ENCODE data around the gene KRT5.

Gene KRT5

DNA sequence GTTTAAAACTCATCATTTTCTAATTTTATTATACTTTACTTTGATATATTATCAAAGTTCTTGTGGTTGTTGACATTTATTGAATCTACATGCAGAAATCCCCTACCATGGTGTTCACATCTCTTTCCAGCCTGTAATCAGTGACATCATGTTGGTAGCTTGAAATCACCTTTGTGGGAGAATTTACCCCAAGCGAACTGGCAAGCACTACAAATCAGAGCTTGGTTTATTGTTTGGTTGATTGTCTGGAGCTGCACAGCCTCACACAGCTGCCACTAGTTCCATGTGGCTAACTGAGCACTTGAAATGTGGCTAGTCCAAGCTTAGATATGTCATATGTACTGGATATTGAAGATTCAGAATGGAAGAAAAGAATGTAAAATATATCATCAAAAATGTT, 15.4 kb upstream of the KRT5 start:
- DNase-seq (ENCODE audit: low spot score), result no peak

DNA sequence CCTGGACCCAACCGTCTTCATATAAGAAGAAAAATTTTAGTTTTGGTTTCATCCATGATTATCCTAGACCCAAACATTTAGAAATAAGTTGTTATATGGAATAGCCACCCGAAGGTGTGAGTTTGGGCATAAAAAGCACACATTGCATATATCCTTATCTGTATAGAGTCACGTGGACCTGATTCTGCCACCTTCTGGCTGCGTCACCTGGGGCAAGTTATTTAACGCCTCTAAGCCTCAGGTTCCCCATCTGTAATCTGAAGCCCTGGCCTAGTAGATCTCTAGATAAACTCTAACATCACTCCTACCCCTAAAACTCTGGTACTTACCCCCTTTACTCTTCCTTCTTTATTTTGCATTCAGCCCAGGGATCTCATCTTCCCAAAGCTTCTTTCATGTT, 14.3 kb upstream of the KRT5 start:
- no peak for DNase-seq (ENCODE audit: low spot score)

- DNase-seq (ENCODE audit: low spot score), result no peak
These were observed 13.7 kb upstream of the KRT5 start for GRCh38 chr12:52533686-52534470.

DNA sequence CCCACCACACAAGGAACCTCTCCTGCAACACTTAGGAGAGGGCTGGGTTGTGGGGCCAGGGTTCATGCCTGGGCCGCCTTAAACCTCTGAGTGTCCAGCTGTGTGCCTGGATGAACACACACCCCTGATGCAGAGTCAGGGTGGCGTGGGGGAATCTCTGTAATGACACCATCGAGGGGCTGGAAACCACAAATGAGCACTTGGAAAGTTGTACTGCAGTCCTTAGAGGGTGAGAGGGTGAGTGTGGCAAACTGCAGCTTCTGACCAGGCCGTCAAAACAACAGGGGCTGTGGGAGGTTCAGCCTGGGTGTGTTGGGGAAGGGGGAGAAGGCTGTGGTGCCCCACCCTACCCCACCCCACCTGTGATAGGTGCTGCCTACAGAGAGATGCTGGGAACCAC, 12.4 kb upstream of the KRT5 start:
- DNase-seq (ENCODE audit: low spot score), result no peak

- no peak for DNase-seq (ENCODE audit: low spot score)
These were observed 11.5 kb upstream of the KRT5 start for GRCh38 chr12:52531566-52532300.

- DNase-seq (ENCODE audit: low spot score), result no peak
These were observed 10.7 kb upstream of the KRT5 start for GRCh38 chr12:52530905-52531304.

DNA sequence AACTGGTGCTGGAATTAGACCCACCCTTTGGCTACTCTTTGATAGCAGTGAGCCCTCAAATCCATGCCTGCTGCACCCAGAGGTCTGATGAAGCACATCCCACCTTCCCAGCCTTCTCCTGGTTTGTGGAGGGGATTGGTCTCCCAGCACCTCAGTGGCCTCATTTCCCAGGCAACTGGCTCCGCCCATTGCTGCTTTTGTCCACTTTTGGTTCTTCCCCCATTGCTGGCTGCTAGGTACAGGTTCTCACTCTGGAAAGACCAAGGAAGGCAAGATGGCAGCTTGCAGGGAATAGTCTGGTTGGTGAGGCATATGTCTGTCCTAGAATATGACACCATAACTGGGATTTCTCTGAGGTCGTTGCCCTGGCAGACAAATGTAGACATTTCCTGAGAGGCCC, 10.2 kb upstream of the KRT5 start:
- DNase-seq (ENCODE audit: low spot score), result no peak

DNA sequence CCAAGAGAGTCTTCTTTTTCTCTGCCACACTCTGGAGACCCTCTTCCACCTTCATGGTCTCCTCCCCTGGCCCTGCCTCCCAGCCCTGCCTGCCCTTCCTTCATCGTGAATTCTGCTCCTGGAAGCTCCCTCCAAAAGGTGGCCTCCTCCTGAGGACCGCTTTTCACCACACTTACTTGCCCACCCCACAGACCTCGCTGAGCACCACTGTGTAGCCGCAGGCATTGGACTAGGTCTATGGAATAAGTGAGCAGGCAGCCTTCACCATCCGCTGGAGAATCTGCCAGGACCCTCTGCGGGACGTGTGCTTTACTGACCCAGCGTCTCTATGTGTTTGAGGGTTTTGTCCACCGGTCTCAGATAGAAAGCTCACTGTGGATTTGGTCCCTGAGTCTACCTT, 9.7 kb upstream of the KRT5 start:
- DNase-seq (ENCODE audit: low spot score), result no peak

DNA sequence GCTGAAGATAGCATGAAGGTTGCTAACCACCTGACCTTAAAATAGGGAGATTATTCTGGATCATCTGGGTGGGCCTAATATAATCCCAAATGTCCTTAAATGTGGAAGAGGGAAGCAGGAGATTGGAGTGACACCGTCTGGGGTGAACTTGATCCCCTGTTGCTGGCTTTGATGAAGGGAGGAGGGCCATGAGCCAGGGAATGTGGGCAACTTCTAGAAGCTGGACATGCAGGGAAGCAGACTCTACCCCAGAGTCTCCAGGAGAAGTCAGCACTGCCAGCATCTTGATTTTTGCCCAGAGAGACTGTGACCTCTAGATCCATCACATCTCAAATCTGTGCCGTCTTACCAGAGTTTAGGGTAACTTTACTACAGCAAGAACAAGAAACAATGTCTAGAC, 9.2 kb upstream of the KRT5 start:
- no peak for DNase-seq (ENCODE audit: low spot score)

GRCh38 chr12:52528641-52529143, 8.5 kb upstream of the KRT5 start:
- no peak for DNase-seq (ENCODE audit: low spot score)

- DNase-seq (ENCODE audit: low spot score), result no peak
These were observed 7.1 kb upstream of the KRT5 start for GRCh38 chr12:52527121-52527800.

DNA sequence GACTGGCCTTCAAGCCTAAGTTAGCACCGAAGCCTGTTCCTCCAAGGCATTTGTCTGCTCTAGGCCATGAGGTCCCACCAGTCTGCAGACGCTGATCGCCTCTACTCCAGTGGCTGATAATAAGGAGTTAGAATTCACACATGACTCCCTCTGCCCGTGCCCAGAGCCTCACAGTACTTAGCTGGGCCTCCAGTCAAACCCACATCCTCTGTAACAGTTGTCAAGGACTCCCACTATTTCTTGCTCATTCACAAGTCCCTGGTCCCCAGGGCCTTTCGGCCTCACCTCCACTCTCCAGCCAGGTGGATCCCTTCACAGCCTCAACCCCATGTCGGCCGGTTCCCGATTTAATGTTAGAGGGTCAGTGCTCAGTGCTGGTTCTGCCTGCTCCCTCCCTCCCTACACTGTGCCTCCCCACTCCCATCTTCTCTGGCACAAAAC, 6.3 kb upstream of the KRT5 start:
- no peak for DNase-seq (ENCODE audit: low spot score)

- DNase-seq (ENCODE audit: low spot score), result no peak
These were observed 5.7 kb upstream of the KRT5 start for GRCh38 chr12:52525661-52526499.

DNA sequence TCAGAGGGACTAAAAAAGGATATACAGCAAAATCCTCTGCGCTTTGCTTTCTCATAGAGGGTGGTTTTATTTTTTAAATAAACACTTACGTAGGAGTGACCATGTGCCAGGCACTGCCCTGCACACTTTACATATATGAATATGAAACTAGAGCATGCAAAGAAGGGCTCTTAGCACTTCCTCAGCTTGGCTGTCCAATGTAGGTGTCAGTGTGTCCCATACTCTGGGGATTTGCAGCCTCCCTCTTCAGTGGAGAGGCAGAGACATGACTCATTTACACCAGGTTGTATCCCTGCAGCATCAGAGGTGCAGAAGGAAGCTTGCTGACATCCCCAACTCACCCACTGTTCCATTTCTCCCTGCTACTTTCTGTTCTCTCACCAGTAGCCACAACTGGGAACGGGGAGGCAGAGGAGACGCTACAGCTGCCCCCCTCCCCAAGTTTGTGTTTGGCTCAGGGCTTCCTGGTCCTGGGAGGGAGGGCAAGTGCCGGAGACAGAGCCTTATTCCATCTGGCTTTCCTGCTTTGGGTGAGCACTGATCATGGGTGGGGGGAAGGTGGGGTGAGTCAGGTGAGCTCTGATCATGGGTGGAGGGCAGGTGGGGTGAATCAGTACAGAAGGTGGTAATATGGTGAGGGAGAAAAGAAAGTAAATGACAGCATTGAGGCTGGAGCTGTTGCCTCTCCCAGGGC, 4.9 kb upstream of the KRT5 start:
- no peak for DNase-seq (ENCODE audit: low spot score)

DNA sequence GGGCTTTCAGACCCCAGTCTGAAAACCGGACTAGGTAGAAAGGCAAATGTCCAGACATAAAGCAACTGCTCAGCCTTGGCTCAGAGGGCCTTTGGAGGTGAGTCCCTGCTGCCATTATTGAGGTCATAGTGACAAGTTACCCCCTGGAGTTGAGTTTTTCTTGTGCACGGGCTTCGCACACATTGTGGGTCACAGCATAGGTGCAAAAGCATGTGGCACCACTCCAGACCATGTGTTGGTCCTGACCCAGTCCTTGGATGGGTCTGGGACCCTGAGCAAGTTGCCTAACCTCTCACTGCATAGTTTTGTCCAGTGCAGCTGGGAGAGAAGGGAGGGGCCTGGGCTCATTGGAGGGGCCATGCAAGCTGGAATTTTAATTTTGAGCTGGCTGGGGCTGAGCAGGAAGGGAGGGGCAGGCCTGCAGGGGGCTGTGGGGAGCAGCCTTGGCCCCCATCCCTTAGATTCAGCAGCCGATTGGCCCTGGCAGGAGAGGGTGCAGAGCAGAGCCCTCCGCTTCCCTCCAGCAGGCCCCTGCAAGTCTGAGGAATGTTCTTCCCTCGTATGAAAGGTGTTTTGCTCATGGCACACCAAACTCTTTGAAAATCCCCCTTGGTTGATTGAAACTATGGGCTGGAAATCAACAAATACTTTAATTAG, 4.2 kb upstream of the KRT5 start:
- no peak for DNase-seq (ENCODE audit: low spot score)

- DNase-seq (ENCODE audit: low spot score), result no peak
These were observed 3.6 kb upstream of the KRT5 start for GRCh38 chr12:52523824-52524223.

DNA sequence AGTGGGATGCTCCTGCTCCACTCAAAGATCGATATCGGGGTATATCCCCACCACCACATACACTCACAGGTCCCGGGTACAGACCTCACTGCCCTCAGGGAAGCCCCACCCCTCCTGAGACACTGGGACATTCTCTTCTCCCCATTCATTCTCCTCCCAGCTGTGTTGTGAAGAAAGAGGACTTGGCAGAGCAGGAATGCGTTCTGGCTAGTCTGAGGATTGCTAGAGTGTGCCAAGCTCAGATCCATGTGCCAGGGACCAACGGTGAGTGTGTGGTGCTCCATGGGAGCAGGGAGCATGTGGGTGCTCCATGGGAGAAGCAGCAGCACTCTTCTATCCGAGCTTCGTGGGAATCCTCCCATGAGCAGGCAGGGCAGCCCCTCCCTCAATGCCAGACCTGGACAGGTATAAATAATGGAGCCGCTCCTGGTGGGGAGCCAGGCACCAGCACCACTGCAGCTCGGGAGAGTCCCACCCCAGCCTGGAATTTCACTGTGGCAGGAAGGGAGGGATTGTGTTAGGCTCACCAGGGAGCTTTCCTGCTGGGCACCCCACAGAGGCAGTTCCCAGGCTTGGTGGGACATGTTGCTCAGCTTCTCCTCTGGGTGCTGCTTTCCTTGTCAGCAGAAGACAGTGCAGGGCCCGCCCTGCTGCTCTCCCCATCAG, 2.3 kb upstream of the KRT5 start:
- DNase-seq (ENCODE audit: low spot score), result no peak

DNA sequence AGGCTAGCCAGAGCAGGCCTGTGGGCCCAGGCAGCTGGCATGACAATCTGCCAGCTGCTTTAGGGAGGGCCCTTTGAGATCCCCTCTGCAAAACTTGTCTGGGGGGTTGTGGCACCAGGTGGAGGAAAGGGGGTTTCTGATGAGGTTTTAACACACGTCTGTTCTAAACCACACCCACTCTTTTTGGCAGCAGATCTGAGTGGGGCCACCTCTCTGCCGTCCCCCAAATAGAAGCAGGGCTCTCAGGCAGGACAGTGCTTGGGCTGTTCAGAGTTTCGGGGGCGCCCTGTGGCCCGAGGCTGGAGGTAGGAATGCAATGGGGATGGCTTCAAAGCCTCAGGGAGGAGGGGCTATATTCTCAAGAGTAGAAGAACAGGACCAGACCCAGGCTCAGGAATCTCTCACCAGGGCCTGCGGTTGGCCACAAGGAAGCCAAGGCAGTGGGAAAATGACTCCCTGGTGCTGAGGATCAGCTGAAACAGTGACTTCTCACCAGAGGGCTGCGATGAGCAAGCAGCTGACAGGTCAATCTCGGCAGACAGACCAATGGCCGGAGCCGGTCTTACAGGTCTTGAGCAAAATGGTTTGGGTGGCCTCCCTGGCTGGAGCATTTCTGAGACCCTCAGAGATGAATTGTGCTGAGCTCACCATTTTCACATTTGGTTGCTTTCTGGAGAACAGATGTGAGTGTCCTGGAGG, 1.5 kb upstream of the KRT5 start:
- no peak for DNase-seq (ENCODE audit: low spot score)

DNA sequence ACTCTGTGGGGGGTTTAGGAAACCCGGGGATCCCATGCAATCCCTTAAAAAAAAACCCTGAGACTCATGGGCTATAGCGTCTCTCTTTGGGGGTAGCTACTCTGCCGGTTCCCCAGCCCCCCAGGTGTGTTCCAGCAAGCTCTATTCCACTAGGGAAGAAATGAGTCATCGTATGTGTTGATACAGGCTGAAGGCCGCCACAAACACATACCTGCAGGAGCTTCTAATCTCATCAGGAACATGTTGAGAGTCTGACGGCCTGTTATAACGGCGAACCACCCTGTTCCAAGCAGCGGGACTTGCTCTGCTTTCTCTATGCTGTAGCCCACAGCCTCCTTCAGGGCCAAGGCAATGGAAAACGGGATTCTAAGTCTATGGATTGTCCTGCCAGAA, 977 bp upstream of the KRT5 start:
- DNase-seq (ENCODE audit: low spot score), result no peak

- no peak for DNase-seq (ENCODE audit: low spot score)
These were observed 849 bp downstream of the KRT5 start for GRCh38 chr12:52519387-52519703.

Data from activated CD4-positive, alpha-beta T cell treated with anti-CD3 and anti-CD28 coated beads, Interleukin-2, Interleukin-4, amounts not matched to agents 100 ng/mL and 50 ng/mL, durations not matched to agents 16 hours and 8 hours (primary cell).